ENCODE results near the gene NPIPA5. TPM values are rescaled to one million over a fixed set of nuclear protein-coding genes. Genes with fewer than 3 reads are reported as not detected.
"Not testable (repeated sequence)": the region's sequence is repeated elsewhere in the genome, so short reads cannot be mapped to it uniquely, and the experiment has no call there.

Gene NPIPA5
- total RNA-seq, 6 donors from 2014 or later = 5.2 to 17.3 (median 9.6) TPM

DNA sequence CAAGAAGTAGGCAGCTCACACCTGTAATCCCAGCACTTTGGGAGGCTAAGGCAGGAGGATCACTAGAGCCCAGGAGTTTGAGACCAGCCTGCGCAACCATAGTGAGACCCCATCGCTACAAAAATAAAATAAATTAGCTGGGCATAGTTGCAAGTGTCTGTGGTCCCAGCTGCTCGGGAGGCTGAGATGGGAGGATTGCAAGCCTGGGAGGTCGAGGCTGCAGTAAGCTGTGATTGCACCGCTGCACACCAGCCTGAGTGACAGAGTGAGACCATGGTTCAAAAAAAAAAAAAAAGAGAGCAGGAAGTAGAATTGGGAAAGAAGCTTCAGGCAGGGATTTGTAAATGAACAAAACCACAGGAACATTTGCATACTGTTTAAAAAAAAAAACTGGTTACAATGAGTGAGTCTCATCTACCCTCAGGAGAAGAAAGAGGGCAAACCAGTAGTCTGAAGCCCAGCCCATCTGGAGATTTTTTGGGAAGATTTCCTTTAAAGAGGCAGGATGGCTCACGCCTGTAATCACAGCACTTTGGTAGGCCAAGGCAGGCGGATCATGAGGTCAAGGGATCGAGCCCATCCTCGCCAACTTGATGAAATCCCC lies 25.4 kb upstream of the NPIPA5 start:
- DNase-seq (no peak), ATAC-seq (ENCODE audit: low FRiP score in 2 of 2) (no peak)
- Histone ChIP-seq H3K27me3 (no peaks in the 10 kb centered on the region), H3K27ac (no peak overlapping the region), H3K36me3 (no peaks in the 10 kb centered on the region), H3K4me3 (no peak overlapping the region), H3K9me3 (no peaks in the 10 kb centered on the region), H3K4me1 (no peaks in the 10 kb centered on the region)
- 80 to 84% methylated on average over 9 of the region's 9 CpGs for WGBS, 2 donors
- TF ChIP-seq, protein P1, sequence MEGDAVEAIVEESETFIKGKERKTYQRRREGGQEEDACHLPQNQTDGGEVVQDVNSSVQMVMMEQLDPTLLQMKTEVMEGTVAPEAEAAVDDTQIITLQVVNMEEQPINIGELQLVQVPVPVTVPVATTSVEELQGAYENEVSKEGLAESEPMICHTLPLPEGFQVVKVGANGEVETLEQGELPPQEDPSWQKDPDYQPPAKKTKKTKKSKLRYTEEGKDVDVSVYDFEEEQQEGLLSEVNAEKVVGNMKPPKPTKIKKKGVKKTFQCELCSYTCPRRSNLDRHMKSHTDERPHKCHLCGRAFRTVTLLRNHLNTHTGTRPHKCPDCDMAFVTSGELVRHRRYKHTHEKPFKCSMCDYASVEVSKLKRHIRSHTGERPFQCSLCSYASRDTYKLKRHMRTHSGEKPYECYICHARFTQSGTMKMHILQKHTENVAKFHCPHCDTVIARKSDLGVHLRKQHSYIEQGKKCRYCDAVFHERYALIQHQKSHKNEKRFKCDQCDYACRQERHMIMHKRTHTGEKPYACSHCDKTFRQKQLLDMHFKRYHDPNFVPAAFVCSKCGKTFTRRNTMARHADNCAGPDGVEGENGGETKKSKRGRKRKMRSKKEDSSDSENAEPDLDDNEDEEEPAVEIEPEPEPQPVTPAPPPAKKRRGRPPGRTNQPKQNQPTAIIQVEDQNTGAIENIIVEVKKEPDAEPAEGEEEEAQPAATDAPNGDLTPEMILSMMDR (IDR thresholded peaks at IDR 0.05) = no peak
- TF ChIP-seq POLR2AphosphoS5 (IDR thresholded peaks at IDR 0.05) (no peak), EP300 (IDR thresholded peaks at IDR 0.05) (no peak), POLR2A (IDR thresholded peaks at IDR 0.05) (no peak)

DNA sequence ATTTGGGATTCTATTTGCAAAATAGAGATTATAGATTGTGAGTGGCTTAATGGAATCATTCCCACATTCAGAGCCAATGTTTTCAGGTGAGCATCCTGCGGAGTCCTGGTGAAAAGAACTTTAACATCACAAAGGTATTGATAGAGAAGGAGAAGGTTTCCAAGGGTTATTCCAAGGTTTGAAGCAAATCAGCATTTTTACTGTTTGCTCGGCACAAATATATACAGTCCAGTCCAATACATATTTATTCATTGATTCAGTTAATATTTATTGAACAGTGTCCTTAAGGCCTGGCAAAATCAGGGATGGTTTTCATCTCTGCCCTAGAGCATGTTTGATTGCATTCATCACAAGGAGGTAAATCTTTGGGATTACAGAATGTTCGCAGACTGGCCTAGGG lies 23.9 kb upstream of the NPIPA5 start:
- no peak overlapping the region for H3K27ac ChIP-seq
- TF ChIP-seq POLR2AphosphoS5 (IDR thresholded peaks at IDR 0.05) = no peak
- TF ChIP-seq, protein P1 (IDR thresholded peaks at IDR 0.05) = no peak
- no peak for TF ChIP-seq EP300 (IDR thresholded peaks at IDR 0.05)
- ATAC-seq (ENCODE audit: low FRiP score in 2 of 2) (no peak), DNase-seq (no peak)
- H3K36me3 ChIP-seq = no peaks in the 10 kb centered on the region
- WGBS, 2 donors = 91 to 98% methylated on average over 3 of the region's 3 CpGs
- no peak overlapping the region for H3K4me3 ChIP-seq
- H3K4me1 ChIP-seq = no peaks in the 10 kb centered on the region
- H3K27me3 ChIP-seq = no peaks in the 10 kb centered on the region
- H3K9me3 ChIP-seq = no peaks in the 10 kb centered on the region

DNA sequence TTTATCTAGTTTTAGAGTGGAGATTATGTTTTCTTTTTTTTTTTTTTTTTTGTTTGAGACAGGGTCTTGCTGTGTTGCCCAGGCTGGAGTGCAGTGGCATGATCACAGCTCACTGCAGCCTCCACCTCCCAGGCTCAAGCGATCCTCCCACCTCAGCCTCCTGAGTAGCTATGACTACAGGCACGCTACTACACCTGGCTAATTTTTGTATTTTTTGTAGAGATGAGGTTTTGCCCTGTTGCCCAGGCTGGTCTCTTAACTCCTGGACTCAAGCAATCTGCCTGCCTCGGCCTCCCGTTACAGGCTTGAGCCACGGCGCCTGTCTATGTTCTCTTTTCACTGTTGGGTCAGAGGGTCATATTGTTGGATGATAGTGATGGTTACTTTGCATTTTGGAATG lies 22.2 kb upstream of the NPIPA5 start:
- 96% methylated on average over 6 of the region's 6 CpGs for WGBS, 2 donors
- ATAC-seq (ENCODE audit: low FRiP score in 2 of 2) = not testable (repeated sequence)

DNA sequence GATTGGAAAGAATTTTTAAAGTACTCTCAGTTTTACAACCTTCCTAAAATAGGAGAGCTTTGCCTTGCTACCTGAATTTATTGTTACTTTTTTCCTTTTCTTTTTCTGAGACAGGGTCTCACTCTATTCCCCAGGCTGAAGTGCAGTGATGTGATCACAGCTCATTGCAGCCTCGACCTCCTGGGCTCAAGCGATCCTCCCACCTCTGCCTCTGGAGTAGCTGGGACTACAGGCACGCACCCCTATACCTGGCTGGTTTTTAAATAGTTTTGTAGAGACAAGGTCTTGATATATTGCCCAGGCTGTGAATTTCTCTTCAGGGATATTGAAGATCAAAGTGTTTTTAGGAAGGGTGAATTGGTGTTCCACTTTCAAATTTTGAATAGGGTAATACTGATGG lies 21.2 kb upstream of the NPIPA5 start:
- ATAC-seq (ENCODE audit: low FRiP score in 2 of 2) (no peak), DNase-seq (no peak)
- Histone ChIP-seq H3K4me1 (peaks cover 0 to 11% (median 2%) of the 10 kb centered on the region in 4 donors), H3K9me3 (no peaks in the 10 kb centered on the region), H3K36me3 (no peaks in the 10 kb centered on the region), H3K27me3 (peaks cover 0 to 6% (median 0%) of the 10 kb centered on the region in 4 donors), H3K4me3 (no peak overlapping the region), H3K27ac (no peak overlapping the region)
- no peak for TF ChIP-seq EP300 (IDR thresholded peaks at IDR 0.05)
- TF ChIP-seq POLR2AphosphoS5 (IDR thresholded peaks at IDR 0.05) = no peak
- TF ChIP-seq, protein P1 (IDR thresholded peaks at IDR 0.05) = no peak
- TF ChIP-seq POLR2A (IDR thresholded peaks at IDR 0.05) = no peak
- WGBS, 2 donors = 77 to 88% methylated on average over 3 of the region's 3 CpGs

More for the DNA sequence above, 22.2 kb upstream of the NPIPA5 start:
- not testable (repeated sequence) for H3K9me3 ChIP-seq, H3K36me3 ChIP-seq, DNase-seq, H3K27me3 ChIP-seq, H3K27ac ChIP-seq, H3K4me3 ChIP-seq
- H3K4me1 ChIP-seq = peaks cover 0 to 11% (median 2%) of the 10 kb centered on the region in 4 donors

DNA sequence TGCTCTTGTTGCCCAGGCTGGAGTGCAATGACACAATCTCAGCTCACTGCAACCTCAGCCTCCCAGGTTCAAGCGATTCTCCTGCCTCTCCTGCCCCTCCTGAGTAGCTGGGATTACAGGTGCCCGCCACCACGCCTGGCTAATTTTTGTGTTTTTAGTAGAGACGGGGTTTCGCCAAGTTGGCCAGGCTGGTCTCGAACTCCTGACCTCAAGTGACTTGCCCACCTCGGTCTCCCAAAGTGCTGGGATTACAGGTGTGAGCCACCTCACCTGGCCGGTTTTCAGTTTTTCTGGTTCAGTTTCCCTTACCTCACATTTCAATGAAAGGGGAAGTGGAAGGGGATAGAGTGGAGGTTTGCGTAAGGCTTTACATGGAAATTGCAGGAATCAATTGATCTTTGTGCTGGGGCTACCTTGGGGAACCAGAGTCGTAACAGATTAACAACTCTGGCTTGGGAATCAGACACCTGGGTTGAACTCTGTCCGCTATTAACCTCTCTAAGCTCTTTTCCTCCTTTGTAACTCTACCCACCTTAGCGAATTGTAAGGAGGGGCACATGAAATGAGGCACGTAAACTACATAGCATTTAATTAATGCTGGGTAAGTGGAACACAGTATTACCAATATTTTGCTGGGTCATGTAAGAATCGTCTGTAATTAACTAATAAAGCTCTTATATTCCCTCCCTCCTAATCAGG lies 20.7 kb upstream of the NPIPA5 start:
- DNase-seq (no peak), ATAC-seq (ENCODE audit: low FRiP score in 2 of 2) (no peak)
- H3K27ac ChIP-seq = no peak overlapping the region

More for the DNA sequence above, 20.7 kb upstream of the NPIPA5 start:
- TF ChIP-seq EP300 (IDR thresholded peaks at IDR 0.05) (no peak), POLR2AphosphoS5 (IDR thresholded peaks at IDR 0.05) (no peak), POLR2A (IDR thresholded peaks at IDR 0.05) (no peak)
- TF ChIP-seq, protein P1 (IDR thresholded peaks at IDR 0.05) = no peak
- 77 to 81% methylated on average over 14 of the region's 14 CpGs for WGBS, 2 donors
- Histone ChIP-seq H3K9me3 (no peaks in the 10 kb centered on the region), H3K4me1 (peaks cover 0 to 11% (median 2%) of the 10 kb centered on the region in 4 donors), H3K4me3 (no peak overlapping the region), H3K27me3 (peaks cover 0 to 6% (median 0%) of the 10 kb centered on the region in 4 donors), H3K36me3 (no peaks in the 10 kb centered on the region)
